Measurements from ENCODE around the gene ITPK1.

ITPK1 gene

GRCh38 chr14:92984082-92984788, 131.5 kb downstream of the ITPK1 start:
- DNase-seq, result no peak

DNA sequence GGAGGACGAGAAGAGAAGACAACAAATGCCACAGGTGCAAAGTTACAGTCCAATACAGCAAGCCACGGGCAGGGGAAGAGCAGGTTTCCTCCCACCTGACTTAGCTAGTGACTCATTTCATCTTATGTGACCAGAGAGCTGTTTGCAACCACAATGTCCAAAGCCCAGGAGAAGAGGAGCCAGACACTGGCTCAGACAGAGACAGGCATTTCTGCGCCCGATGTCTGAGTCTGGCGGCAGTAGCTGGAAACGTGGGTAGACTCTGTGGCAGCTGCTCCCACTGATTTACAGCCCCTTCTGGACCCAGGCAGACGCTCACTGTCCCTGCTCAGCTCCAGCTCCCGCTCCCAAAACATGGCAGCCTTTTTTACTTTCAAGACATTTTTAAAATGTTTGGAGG, 132.8 kb downstream of the ITPK1 start:
- no peak for DNase-seq

DNA sequence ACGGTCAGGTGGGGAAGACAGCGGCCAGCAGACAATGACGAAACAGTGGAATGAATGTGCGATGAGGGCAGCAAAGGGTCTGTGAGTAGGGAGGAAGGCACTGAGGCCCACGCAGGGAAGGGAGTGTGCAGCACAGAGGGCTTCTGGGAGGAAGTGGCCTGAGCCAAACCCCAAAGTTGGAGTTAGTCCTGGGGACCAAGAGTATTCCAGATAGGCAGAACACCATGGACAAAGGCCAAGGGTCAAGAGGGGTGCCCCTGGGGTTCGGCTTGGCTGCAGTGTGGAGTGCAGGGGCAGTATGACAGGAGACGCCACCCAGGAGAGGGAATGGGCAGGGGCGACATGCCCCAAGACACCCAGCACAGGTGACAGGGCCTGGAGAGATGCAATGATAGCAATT, 134.0 kb downstream of the ITPK1 start:
- no peak for DNase-seq

DNA sequence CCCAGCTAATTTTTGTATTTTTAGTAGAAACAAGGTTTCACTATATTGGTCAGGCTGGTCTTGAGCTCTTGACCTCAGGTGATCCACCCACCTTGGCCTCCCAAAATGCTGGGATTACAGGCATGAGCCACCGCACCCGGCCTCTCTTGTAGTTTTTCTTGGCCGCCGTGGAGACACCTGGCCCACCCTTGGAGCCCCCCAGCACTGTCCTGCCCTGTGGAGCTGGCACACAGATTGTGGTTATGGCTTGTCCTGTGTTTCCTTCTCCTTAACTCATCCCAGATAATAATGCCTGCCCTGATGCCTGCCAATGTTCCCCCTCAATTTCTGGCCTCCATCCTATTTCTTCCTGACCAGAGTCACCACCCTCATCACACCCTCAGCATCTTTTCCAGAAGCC, 134.9 kb downstream of the ITPK1 start:
- DNase-seq, result no peak

GRCh38 chr14:92978229-92979021, 137.3 kb downstream of the ITPK1 start:
- no peak for DNase-seq

- DNase-seq, result no peak
These were observed 139.5 kb downstream of the ITPK1 start for GRCh38 chr14:92976268-92976667.

DNA sequence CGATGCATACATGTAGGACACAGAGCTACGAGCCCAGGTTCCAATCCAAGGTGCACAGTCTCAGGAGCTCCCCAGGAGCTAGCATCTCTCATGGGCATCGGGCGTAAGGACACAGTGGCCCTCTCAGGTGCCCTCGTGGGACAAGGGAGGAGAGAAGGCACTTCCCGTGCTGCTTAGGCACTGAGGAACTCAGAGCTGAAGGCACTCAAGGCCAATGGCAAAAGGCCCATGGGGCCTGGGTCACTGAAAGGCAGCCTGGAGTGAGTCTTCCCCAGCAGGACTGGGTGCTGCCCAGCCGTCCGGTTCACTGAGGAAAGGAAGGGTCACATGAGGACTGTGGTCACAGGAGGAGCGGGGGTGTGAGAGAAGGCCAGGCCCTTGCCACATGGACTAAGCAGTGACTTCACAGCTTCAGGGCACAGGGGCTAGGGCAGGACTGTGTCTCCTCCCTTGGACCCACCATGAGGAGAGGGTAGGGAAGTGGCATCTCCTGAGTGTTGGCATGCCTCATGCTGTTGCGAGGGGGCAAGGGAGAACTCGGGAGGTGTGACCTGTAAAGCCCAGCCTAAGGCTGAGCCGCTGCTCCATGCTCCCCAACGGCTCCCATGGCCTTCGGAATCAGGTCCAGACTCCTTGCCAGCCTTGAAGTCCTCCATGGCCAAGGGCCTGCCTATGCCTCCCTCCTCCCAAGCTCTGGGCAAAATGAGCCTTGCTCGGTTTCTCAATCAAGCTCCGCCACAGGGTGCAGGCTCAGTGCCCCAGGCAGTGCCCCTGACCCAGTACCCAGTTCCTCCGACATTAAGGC, 141.0 kb downstream of the ITPK1 start:
- DNase-seq, result no peak

DNA sequence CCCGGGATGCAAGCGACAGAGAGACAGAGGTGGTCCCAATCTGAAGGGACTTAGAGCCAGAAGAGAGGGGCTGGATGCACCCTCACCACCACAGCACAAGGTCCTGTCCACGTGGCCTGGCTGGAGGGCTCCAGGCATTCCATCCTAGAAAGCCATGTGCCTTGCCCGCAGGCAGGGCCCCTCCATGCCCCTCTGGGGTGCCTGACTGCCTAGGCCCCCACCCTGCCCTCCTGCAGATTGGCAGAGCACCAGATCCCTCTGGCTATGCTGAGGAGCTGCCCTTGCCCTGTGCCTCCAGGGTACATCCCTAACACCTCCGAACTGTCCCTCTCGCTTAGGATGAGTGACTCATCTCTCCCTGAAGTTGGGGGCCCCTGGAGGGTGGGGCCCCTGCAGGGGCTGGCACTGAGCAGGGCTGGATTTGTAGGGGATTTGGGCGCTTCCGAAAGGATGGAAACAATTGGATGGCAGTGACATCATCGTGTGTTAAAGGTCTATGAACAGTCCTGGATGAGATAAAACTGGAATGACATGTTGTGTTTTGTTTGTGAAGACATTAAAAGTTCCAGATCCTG, 141.8 kb downstream of the ITPK1 start:
- no peak for DNase-seq

DNA sequence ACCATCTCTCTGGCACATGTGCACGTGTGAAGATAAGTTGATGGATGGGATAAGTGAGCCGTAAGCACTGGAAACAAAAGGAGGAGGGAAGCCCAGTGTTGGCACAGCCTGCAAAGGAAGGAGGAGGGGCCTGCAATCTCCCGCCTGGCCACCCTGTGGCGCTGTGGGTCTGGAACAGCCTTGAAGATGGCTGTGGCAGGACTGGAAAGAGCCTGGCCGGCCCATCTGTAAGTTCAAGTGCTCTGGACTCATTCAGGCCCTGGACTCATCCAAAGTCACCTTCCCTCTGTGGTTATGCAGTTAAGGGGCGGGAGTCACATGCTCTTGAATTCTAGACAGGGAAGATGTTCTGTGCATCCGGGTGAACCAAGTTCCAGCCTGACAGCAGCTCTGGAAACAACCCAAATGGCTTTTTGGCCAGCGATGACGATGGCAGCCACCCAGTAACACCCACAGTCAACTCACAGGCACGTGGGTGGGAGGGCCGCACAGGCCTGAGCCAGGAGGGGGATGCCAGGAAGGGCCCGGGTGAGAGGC, 142.4 kb downstream of the ITPK1 start:
- peak; percentile 67 for DNase-seq

GRCh38 chr14:92971601-92972180, 144.0 kb downstream of the ITPK1 start:
- DNase-seq, result no peak

DNA sequence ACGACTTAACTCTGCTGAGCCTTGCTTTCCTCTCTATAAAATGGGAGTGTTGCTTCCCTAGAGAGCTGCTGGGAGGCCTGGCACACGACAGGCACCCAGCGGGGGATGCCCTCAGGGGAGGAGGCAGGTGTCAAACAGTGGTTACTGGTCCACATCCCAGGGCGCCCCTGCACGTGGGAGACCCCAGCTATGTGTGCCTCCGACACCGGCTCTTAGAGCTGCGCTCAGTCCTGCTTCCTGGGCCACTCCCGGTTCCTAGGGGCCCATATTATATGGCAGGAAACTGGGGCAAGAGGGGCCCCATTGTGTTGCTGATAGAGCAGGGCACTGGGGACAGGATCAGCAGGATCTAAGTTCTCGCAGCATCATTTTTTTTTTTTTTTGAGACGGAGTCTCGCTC, 145.5 kb downstream of the ITPK1 start:
- no peak for DNase-seq

DNA sequence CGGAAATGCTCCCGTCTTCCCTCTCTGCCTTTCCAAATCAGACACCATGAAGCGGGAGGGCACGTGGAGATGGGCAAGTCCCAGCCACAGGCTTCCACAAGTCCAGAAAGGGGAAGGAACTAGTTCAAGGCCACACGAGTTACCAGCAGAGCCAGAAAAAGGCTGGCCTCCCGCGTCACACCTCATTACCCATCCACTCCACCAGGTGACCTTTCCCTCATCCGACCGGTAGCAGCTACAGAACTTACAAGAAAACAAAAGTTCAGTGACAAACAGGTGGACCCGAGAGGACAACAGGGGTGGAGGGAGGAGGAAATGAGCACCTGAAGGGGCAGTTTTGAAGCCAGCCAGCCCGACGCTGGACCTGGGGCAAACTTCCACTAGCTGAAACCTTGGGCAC, 145.9 kb downstream of the ITPK1 start:
- no peak for DNase-seq

GRCh38 chr14:92969430-92969829, 146.3 kb downstream of the ITPK1 start:
- DNase-seq, result no peak

DNA sequence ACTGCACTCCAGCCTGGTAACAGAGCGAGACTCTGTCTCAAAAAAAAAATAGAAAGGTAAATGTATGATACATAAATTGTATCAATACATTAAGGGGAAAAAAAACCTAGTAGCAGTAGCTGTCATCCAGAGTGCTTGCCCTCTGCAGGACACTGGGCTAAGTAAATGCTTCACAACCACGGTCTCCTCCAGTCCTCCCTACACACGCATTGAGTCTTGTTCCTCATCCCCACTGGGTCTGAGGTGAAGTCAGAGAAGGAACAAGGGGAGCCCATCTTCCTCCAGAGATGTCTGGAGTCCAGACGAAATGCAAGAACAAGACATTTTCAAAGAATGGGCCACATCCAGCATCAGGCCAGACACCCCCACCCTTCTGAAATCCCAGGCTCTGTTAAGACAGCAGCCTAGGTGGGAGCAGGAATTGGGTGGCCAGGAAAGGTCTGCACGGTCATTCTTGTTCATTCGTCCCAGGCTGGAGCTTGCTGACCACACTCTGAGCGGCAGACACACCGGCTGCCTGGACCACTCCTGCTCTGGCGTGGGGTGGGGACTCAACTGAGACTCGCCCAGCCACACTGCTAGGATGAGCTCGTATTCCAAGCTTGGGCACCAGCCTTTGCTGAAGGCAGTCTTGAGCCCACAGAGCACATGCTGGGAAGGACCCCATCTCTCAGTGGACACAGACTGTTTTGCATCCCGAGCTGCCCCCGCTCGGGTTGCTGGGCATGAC, 147.3 kb downstream of the ITPK1 start:
- DNase-seq, result no peak

DNA sequence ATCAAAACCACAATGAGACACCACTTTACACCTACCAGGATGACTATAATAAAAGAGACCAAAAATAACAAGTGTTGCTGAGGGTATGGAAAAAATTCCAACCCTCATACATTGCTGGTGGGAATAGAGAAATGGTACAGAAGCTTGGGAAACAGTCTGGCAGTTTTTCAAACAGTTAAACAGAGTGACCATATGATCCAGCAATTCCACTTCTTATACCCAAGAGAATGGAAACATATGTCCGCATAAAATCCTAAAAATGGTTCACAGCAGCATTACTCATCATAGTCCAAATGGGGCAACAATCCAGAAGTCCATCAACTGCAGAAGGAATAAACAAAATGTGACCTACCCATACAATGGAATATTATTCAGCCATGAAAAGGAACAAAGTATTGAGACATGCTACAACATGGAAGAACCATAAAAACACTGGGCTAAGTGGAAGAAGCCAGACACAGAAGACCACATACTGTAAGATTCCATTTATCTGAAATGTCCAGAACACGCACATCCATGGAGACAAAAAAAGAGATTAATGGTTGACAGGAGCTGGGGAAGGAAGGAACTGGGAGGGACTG, 148.3 kb downstream of the ITPK1 start:
- no peak for DNase-seq

GRCh38 chr14:92965281-92965680, 150.4 kb downstream of the ITPK1 start:
- no peak for DNase-seq

- DNase-seq, result no peak
These were observed 151.3 kb downstream of the ITPK1 start for GRCh38 chr14:92964124-92965109.

- DNase-seq, result no peak
These were observed 152.2 kb downstream of the ITPK1 start for GRCh38 chr14:92963301-92964123.

GRCh38 chr14:92962831-92963095, 153.0 kb downstream of the ITPK1 start:
- DNase-seq, result no peak
